SK-N-SH treated with all-trans-retinoic acid at 6 μM for 48 hours (cell line): Measurements from ENCODE around the gene RILPL1.
"Not testable (repeated sequence)": the region's sequence is repeated elsewhere in the genome, so short reads cannot be mapped to it uniquely, and the experiment has no call there.

ENCODE experiments used
- ATAC-seq: fragments of 200-7000 bp; cut with Tn5 transposase; 3 replicates; pipeline ENCODE4 v1.9.1; 2020; ENCODE audit warnings: mild to moderate bottlenecking, moderate library complexity
- ARNTL ChIP-seq: fragments of 450-650 bp; formaldehyde crosslinking; IDR thresholded peaks from 2 replicates; pipeline ENCODE4 v1.5.0; 2020; ENCODE audit warnings: low read depth, mild to moderate bottlenecking, moderate library complexity, borderline replicate concordance
- BACH2 ChIP-seq: fragments of 250-450 bp; sonication (Bioruptor Pico); IDR thresholded peaks from 2 replicates; pipeline ENCODE4 v1.9.0; 2021; ENCODE audit warnings: mild to moderate bottlenecking, borderline replicate concordance
- CSDC2 ChIP-seq: fragments of 250-450 bp; sonication (Bioruptor Pico); IDR thresholded peaks from 2 replicates; pipeline ENCODE4 v1.5.0; 2020; ENCODE audit warnings: mild to moderate bottlenecking, moderate library complexity
- ESRRG ChIP-seq: fragments of 250-450 bp; sonication (Bioruptor Pico); IDR thresholded peaks from 2 replicates; pipeline ENCODE4 v1.6.1; 2021; ENCODE audit warnings: mild to moderate bottlenecking
- GLIS3 ChIP-seq: fragments of 250-450 bp; sonication (Bioruptor Pico); IDR thresholded peaks from 2 replicates; pipeline ENCODE4 v1.5.0; 2020; ENCODE audit warnings: mild to moderate bottlenecking, moderate library complexity
- ISL1 ChIP-seq: fragments of 250-450 bp; sonication (Bioruptor Pico); IDR thresholded peaks from 2 replicates; pipeline ENCODE4 v2.1.2; 2022; ENCODE audit warnings: mild to moderate bottlenecking, moderate library complexity
- OSR1 ChIP-seq: fragments of 250-450 bp; sonication (Bioruptor Pico); IDR thresholded peaks from 2 replicates; pipeline ENCODE4 v1.8.0; 2022; ENCODE audit warnings: moderate library complexity, mild to moderate bottlenecking, inconsistent platforms
- PPARA ChIP-seq: fragments of 250-450 bp; sonication (Bioruptor Pico); IDR thresholded peaks from 2 replicates; pipeline ENCODE4 v1.5.0; 2020; ENCODE audit warnings: mild to moderate bottlenecking, borderline replicate concordance
- RARB ChIP-seq: fragments of 250-450 bp; sonication (Bioruptor Pico); IDR thresholded peaks from 2 replicates; pipeline ENCODE4 v1.8.0; 2021; ENCODE audit warnings: mild to moderate bottlenecking, moderate library complexity
- SNAI2 ChIP-seq: fragments of 250-450 bp; sonication (Bioruptor Pico); IDR thresholded peaks from 2 replicates; pipeline ENCODE4 v1.5.0; 2020; ENCODE audit warnings: mild to moderate bottlenecking, moderate library complexity
- TCF4 ChIP-seq: fragments of 250-450 bp; sonication (Bioruptor Pico); IDR thresholded peaks from 2 replicates; pipeline ENCODE4 v1.8.0; 2021; ENCODE audit warnings: mild to moderate bottlenecking, moderate library complexity, borderline replicate concordance
- TOX ChIP-seq: fragments of 250-450 bp; sonication (Bioruptor Pico); IDR thresholded peaks from 2 replicates; pipeline ENCODE4 v1.8.0; 2021; ENCODE audit warnings: mild to moderate bottlenecking, moderate library complexity, borderline replicate concordance
- ZC3H10 ChIP-seq: fragments of 250-450 bp; sonication (Bioruptor Pico); IDR thresholded peaks from 2 replicates; pipeline ENCODE4 v1.5.1; 2021; ENCODE audit warnings: mild to moderate bottlenecking, moderate library complexity
- ZFP3 ChIP-seq: fragments of 250-450 bp; sonication (Bioruptor Pico); IDR thresholded peaks from 2 replicates; pipeline ENCODE4 v1.5.0; 2020; ENCODE audit warnings: mild to moderate bottlenecking, moderate library complexity
- ZFP30 ChIP-seq: fragments of 450-650 bp; formaldehyde crosslinking; IDR thresholded peaks from 2 replicates; pipeline ENCODE4 v1.5.0; 2022; ENCODE audit warnings: mild to moderate bottlenecking, moderate library complexity
- ZNF565 ChIP-seq: fragments of 450-650 bp; formaldehyde crosslinking; conservative IDR thresholded peaks from 2 replicates; pipeline ENCODE4 v1.5.0; 2020; ENCODE audit warnings: low read depth, mild to moderate bottlenecking, moderate library complexity
- ZNF70 ChIP-seq: fragments of 450-650 bp; formaldehyde crosslinking; IDR thresholded peaks from 2 replicates; pipeline ENCODE4 v1.5.0; 2020; ENCODE audit warnings: mild to moderate bottlenecking, moderate library complexity
- ZNF8 ChIP-seq: fragments of 450-650 bp; formaldehyde crosslinking; IDR thresholded peaks from 2 replicates; pipeline ENCODE4 v1.5.0; 2020; ENCODE audit warnings: mild to moderate bottlenecking, moderate library complexity
- TF ChIP-seq, protein P1 (sequence below): fragments of 250-450 bp; sonication (Bioruptor Pico); IDR thresholded peaks from 2 replicates; pipeline ENCODE4 v1.5.0; 2020; ENCODE audit warnings: mild to moderate bottlenecking, moderate library complexity
- TF ChIP-seq, protein P2 (sequence below): fragments of 250-450 bp; sonication (Bioruptor Pico); IDR thresholded peaks from 2 replicates; pipeline ENCODE4 v1.5.1; 2020; ENCODE audit warnings: low read depth, mild to moderate bottlenecking, moderate library complexity
- TF ChIP-seq, protein P3 (sequence below): fragments of 250-450 bp; sonication (Bioruptor Pico); IDR thresholded peaks from 2 replicates; pipeline ENCODE4 v1.8.0; 2021; ENCODE audit warnings: low read depth, mild to moderate bottlenecking, moderate library complexity, borderline replicate concordance
- TF ChIP-seq, protein P4 (sequence below): fragments of 250-450 bp; sonication (Bioruptor Pico); IDR thresholded peaks from 2 replicates; pipeline ENCODE4 v1.8.0; 2020; ENCODE audit warnings: mild to moderate bottlenecking, moderate library complexity, borderline replicate concordance

Gene RILPL1

DNA sequence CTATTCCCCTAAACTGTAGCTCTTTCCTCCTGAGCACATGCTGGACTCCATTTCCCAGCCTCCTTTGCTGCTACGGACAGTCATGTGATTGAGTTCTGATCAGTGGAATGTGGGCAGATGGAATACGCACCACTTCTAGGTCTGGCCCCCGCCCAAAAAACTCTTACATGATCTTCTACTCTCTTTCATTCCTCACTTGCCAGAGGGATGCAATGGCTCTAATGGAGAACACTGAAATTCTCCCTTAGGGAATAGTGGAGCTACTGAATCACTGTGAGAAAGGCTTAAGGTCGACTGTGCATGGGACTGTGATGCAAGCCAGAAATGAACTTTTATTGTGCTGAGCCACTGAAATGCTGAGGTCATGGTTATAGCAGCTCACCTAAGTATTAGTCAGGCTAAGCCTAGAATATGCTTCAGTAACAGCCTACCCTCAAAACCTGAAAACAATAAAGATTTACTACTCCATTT lies 37.9 kb upstream of the RILPL1 start:
- TF ChIP-seq ZNF70 (CRISPR knock-in tag) (no peak), ARNTL (CRISPR knock-in tag) (no peak), ZFP3 (CRISPR knock-in tag) (peak; percentile 91)
- ATAC-seq, result peak; percentile 92

DNA sequence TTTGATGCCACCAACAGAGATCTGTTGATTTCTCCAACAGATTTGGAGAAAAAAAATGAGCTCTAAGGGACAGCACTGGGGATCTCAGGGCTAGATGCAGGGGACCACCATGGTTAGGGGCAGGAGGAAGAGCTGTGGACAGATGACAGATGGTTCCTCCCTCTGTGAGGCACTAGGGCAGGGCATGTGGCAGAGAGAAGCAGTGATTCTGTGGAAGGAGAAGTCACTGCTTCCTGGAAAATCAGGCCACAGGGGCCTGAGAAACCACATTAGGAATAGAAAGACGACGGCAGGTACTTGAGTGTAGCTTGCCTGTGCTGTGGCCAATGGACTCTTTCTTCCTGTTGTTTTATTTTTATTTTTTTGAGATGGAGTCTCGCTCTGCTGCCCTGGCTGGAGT lies 25.9 kb upstream of the RILPL1 start:
- no peak for ATAC-seq
- TF ChIP-seq ZC3H10 (no peak), RARB (no peak), ISL1 (CRISPR knock-in tag) (no peak), ZNF565 (no peak), TOX (CRISPR knock-in tag) (no peak), ESRRG (no peak), GLIS3 (CRISPR knock-in tag) (no peak), OSR1 (CRISPR knock-in tag) (no peak), ARNTL (CRISPR knock-in tag) (no peak), CSDC2 (CRISPR knock-in tag) (no peak), ZFP3 (CRISPR knock-in tag) (no peak), TCF4 (CRISPR knock-in tag) (no peak)
- TF ChIP-seq, protein P1, sequence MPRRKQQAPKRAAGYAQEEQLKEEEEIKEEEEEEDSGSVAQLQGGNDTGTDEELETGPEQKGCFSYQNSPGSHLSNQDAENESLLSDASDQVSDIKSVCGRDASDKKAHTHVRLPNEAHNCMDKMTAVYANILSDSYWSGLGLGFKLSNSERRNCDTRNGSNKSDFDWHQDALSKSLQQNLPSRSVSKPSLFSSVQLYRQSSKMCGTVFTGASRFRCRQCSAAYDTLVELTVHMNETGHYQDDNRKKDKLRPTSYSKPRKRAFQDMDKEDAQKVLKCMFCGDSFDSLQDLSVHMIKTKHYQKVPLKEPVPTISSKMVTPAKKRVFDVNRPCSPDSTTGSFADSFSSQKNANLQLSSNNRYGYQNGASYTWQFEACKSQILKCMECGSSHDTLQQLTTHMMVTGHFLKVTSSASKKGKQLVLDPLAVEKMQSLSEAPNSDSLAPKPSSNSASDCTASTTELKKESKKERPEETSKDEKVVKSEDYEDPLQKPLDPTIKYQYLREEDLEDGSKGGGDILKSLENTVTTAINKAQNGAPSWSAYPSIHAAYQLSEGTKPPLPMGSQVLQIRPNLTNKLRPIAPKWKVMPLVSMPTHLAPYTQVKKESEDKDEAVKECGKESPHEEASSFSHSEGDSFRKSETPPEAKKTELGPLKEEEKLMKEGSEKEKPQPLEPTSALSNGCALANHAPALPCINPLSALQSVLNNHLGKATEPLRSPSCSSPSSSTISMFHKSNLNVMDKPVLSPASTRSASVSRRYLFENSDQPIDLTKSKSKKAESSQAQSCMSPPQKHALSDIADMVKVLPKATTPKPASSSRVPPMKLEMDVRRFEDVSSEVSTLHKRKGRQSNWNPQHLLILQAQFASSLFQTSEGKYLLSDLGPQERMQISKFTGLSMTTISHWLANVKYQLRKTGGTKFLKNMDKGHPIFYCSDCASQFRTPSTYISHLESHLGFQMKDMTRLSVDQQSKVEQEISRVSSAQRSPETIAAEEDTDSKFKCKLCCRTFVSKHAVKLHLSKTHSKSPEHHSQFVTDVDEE (CRISPR knock-in tag), result no peak
- TF ChIP-seq, protein P2, sequence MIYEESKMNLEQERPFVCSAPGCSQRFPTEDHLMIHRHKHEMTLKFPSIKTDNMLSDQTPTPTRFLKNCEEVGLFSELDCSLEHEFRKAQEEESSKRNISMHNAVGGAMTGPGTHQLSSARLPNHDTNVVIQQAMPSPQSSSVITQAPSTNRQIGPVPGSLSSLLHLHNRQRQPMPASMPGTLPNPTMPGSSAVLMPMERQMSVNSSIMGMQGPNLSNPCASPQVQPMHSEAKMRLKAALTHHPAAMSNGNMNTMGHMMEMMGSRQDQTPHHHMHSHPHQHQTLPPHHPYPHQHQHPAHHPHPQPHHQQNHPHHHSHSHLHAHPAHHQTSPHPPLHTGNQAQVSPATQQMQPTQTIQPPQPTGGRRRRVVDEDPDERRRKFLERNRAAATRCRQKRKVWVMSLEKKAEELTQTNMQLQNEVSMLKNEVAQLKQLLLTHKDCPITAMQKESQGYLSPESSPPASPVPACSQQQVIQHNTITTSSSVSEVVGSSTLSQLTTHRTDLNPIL (CRISPR knock-in tag), result no peak

DNA sequence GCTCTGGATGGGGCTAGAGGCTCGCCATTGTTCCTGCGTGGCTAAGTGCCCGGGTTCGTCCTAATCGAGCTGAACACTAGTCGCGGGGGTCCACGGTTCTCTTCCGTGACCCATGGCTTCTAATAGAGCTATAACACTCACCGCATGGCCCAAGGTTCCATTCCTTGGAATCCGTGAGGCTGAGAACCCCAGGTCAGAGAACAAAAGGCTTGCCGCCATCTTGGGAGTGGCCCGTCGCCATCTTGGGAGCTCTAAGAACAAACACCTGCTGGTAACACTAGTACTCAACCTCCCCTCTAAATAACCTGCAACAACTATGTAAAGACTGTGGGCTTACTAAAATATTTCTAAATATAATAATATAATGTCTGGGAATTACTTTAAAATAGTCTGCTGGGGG lies 25.0 kb upstream of the RILPL1 start:
- not testable (repeated sequence) for ATAC-seq

DNA sequence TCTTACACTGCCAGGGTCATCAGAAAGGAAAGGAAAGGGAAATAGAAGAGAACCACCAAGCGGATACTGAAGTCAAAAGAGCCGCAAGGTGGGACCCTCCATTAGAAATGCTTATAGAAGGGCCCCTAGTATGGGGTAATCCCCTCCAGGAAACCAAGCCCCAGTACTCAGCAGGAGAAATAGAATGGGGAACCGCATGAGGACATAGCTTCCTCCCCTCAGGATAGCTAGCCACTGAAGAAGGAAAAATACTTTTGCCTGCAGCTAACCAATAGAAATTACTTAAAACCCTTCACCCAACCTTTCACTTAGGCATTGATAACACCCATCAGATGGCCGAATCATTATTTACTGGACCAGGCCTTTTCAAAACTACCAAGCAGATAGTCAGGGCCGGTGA lies 21.3 kb upstream of the RILPL1 start:
- not testable (repeated sequence) for ATAC-seq

DNA sequence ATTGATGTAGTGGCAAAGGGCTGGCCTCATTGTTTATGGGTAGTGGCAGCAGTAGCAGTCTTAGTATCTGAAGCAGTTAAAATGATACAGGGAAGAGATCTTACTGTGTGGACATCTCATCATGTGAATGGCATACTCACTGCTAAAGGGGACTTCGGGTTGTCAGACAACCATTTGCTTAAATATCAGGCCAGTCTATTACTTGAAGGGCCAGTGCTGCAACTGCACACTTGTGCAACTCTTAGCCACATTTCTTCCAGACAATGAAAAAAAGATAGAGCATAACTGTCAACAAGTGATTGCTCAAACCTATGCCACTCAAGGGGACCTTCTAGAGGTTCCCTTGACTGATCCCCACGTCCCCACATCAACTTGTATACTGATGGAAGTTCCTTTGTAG lies 20.6 kb upstream of the RILPL1 start:
- ATAC-seq, result not testable (repeated sequence)

DNA sequence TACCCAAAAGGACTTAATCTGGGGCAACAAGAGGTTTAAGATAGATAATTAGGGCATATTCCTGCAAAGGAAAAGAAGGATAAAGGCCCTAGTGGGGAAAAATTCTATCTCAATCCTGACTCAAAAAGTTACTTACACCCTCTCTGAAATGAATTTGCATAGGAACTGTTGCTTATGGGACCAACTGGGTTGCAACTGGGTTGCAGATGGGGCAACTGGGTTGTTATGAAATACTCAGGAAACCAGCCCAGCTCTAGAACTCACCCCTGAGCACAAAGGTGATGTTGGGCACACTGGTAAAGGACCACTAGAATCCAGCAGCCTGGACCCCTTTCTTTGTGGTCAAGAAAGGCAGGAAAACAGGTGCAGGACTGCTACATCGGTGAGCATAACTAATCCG lies 17.2 kb upstream of the RILPL1 start:
- no peak for ATAC-seq
- TF ChIP-seq RARB, result no peak
- no peak for TF ChIP-seq TCF4 (CRISPR knock-in tag)
- TF ChIP-seq ZNF565, result no peak
- no peak for TF ChIP-seq ZFP30 (CRISPR knock-in tag)
- TF ChIP-seq ZC3H10, result no peak
- TF ChIP-seq ZNF8 (CRISPR knock-in tag), result no peak
- TF ChIP-seq, protein P3, sequence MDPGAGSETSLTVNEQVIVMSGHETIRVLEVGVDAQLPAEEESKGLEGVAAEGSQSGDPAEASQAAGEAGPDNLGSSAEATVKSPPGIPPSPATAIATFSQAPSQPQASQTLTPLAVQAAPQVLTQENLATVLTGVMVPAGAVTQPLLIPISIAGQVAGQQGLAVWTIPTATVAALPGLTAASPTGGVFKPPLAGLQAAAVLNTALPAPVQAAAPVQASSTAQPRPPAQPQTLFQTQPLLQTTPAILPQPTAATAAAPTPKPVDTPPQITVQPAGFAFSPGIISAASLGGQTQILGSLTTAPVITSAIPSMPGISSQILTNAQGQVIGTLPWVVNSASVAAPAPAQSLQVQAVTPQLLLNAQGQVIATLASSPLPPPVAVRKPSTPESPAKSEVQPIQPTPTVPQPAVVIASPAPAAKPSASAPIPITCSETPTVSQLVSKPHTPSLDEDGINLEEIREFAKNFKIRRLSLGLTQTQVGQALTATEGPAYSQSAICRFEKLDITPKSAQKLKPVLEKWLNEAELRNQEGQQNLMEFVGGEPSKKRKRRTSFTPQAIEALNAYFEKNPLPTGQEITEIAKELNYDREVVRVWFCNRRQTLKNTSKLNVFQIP (CRISPR knock-in tag), result no peak
- TF ChIP-seq, protein P2 (CRISPR knock-in tag), result no peak
- TF ChIP-seq, protein P1 (CRISPR knock-in tag), result no peak
- no peak for TF ChIP-seq ARNTL (CRISPR knock-in tag)
- no peak for TF ChIP-seq GLIS3 (CRISPR knock-in tag)
- TF ChIP-seq SNAI2 (CRISPR knock-in tag), result no peak
- TF ChIP-seq, protein P4, sequence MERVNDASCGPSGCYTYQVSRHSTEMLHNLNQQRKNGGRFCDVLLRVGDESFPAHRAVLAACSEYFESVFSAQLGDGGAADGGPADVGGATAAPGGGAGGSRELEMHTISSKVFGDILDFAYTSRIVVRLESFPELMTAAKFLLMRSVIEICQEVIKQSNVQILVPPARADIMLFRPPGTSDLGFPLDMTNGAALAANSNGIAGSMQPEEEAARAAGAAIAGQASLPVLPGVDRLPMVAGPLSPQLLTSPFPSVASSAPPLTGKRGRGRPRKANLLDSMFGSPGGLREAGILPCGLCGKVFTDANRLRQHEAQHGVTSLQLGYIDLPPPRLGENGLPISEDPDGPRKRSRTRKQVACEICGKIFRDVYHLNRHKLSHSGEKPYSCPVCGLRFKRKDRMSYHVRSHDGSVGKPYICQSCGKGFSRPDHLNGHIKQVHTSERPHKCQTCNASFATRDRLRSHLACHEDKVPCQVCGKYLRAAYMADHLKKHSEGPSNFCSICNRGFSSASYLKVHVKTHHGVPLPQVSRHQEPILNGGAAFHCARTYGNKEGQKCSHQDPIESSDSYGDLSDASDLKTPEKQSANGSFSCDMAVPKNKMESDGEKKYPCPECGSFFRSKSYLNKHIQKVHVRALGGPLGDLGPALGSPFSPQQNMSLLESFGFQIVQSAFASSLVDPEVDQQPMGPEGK (CRISPR knock-in tag), result no peak
- TF ChIP-seq BACH2 (CRISPR knock-in tag), result no peak
- TF ChIP-seq CSDC2 (CRISPR knock-in tag), result no peak
- no peak for TF ChIP-seq ISL1 (CRISPR knock-in tag)
- no peak for TF ChIP-seq PPARA (CRISPR knock-in tag)
